H1 (cell line): Measurements from ENCODE around the gene SAP30. TPM values are rescaled to one million over a fixed set of nuclear protein-coding genes. Genes with fewer than 3 reads are reported as not detected.

Experiments used
- CTCF ChIA-PET: fragments of 300-600 bp; sonication (Branson Sonifier 250); formaldehyde crosslinking; loops from one replicate; lab custom pipeline; 2021; ENCODE audit not compliant: partially characterized antibody; lab: Charles Lee
- POLR2A ChIA-PET: fragments of 300-600 bp; sonication (Branson Sonifier 250); formaldehyde crosslinking; loops from one replicate; lab custom pipeline; 2021; ENCODE audit warnings: inconsistent platforms; ENCODE audit not compliant: partially characterized antibody; lab: Charles Lee
- DNase-seq, 2 experiments: peaks; one replicate each; pipeline versions ENCODE4 v3.0.0 to v3.0.0-alpha.2; 2010 to 2022; ENCODE audit warnings: low spot score in 2 of 2, low read depth in 1 of 2, mixed read lengths in 1 of 2
- FAIRE-seq: peaks from 2 replicates; lab custom pipeline; 2011; peaks lifted over from hg19 to GRCh38; lab: Jason Lieb, UNC
- H2AFZ ChIP-seq: 2 replicates; pipeline ENCODE4 v1.8.1; 2012; ENCODE audit warnings: low read length, inconsistent platforms
- H2AK5ac ChIP-seq: 2 replicates; pipeline ENCODE4 v1.6.1; 2013; ENCODE audit warnings: low read depth, low read length
- H2BK120ac ChIP-seq: replicated peaks from 2 replicates; pipeline ENCODE3; 2013; ENCODE audit warnings: low read depth, low read length, inconsistent platforms
- H2BK12ac ChIP-seq: 2 replicates; pipeline ENCODE4 v1.6.1; 2013; ENCODE audit warnings: low read depth, low read length
- H2BK15ac ChIP-seq: 2 replicates; pipeline ENCODE4 v1.6.1; 2013; ENCODE audit warnings: low read length
- H2BK20ac ChIP-seq: 2 replicates; pipeline ENCODE4 v1.6.1; 2013; ENCODE audit warnings: low read length
- H2BK5ac ChIP-seq: 2 replicates; pipeline ENCODE4 v1.6.1; 2013; ENCODE audit warnings: low read depth, low read length
- H3K14ac ChIP-seq: 2 replicates; pipeline ENCODE4 v1.6.1; 2013; ENCODE audit warnings: inconsistent platforms; ENCODE audit not compliant: insufficient read length
- H3K18ac ChIP-seq: 2 replicates; pipeline ENCODE4 v1.6.1; 2013; ENCODE audit warnings: low read length; ENCODE audit errors: extremely low read depth
- H3K23ac ChIP-seq: 2 replicates; pipeline ENCODE4 v1.6.1; 2013; ENCODE audit warnings: inconsistent platforms; ENCODE audit not compliant: insufficient read length
- H3K23me2 ChIP-seq: 2 replicates; pipeline ENCODE4 v1.6.1; 2013; ENCODE audit warnings: low read depth, low read length
- H3K27ac ChIP-seq: 2 replicates; pipeline ENCODE4 v1.6.1; 2011; ENCODE audit warnings: low read depth, low read length, inconsistent platforms
- H3K27me3 ChIP-seq, 4 experiments: replicated peaks in 1 of 4; 1 replicate in 1 of 4; 2 replicates in 3 of 4; pipeline versions ENCODE4 v1.6.1 to v1.8.1; 2011 to 2013; ENCODE audit warnings: low read length in 3 of 4, mild to moderate bottlenecking in 3 of 4, inconsistent platforms in 2 of 4, mixed read lengths in 2 of 4, moderate library complexity in 1 of 4; ENCODE audit not compliant: control insufficient read depth in 3 of 4, insufficient read depth in 3 of 4; ENCODE audit errors: extremely low read depth in 1 of 4
- H3K36me3 ChIP-seq, 4 experiments: 2 replicates each; pipeline versions ENCODE4 v1.6.1 to v1.8.1; 2011 to 2013; ENCODE audit warnings: mild to moderate bottlenecking in 4 of 4, low read length in 3 of 4, moderate library complexity in 2 of 4, control low read depth in 1 of 4, inconsistent platforms in 1 of 4; ENCODE audit not compliant: insufficient read depth in 4 of 4, control insufficient read depth in 2 of 4
- H3K4ac ChIP-seq: replicated peaks from 2 replicates; pipeline ENCODE3; 2013; ENCODE audit warnings: low read length, low read depth, mixed read lengths, inconsistent platforms; ENCODE audit not compliant: insufficient read length
- H3K4me1 ChIP-seq, 4 experiments: replicated peaks in 1 of 4; 1 replicate in 1 of 4; 2 replicates in 3 of 4; pipeline versions ENCODE4 v1.6.1 to v1.8.1; 2011 to 2013; ENCODE audit warnings: low read length in 3 of 4, inconsistent platforms in 2 of 4, mixed read lengths in 1 of 4; ENCODE audit not compliant: insufficient read depth in 4 of 4, control insufficient read depth in 3 of 4
- H3K4me2 ChIP-seq, 2 experiments: 2 replicates each; pipeline versions ENCODE4 v1.6.1 to v1.8.1; 2011 to 2013; ENCODE audit warnings: low read depth in 2 of 2, low read length in 2 of 2, control low read depth in 1 of 2, inconsistent platforms in 1 of 2, mild to moderate bottlenecking in 1 of 2; ENCODE audit not compliant: insufficient read depth in 1 of 2
- H3K4me3 ChIP-seq, 4 experiments: fragments of 200-600, 300-600 bp in 1 of 4; sonication (generic), shearing (Covaris generic), sonication (Bioruptor Twin) in 1 of 4; 2 replicates each; pipeline versions ENCODE4 v1.5.1 to v1.8.1; 2011 to 2016; ENCODE audit warnings: low read length in 4 of 4, low read depth in 3 of 4, control low read depth in 2 of 4, inconsistent platforms in 2 of 4, mild to moderate bottlenecking in 2 of 4, mixed read lengths in 1 of 4, moderate library complexity in 1 of 4; ENCODE audit not compliant: insufficient read depth in 2 of 4; ENCODE audit errors: extremely low read depth in 1 of 4
- H3K56ac ChIP-seq: replicated peaks from 2 replicates; pipeline ENCODE3; 2013; ENCODE audit warnings: low read depth, mild to moderate bottlenecking, mixed read lengths, low read length, inconsistent platforms; ENCODE audit not compliant: insufficient read length
- H3K79me1 ChIP-seq: 2 replicates; pipeline ENCODE4 v1.6.1; 2013; ENCODE audit warnings: low read depth, low read length, control low read depth
- H3K79me2 ChIP-seq, 2 experiments: 2 replicates each; pipeline versions ENCODE4 v1.6.1 to v1.8.1; 2012 to 2013; ENCODE audit warnings: low read length in 2 of 2, mild to moderate bottlenecking in 2 of 2, inconsistent platforms in 1 of 2; ENCODE audit not compliant: insufficient read depth in 2 of 2, control insufficient read depth in 1 of 2
- H3K9ac ChIP-seq, 4 experiments: replicated peaks in 1 of 4; 1 replicate in 1 of 4; 2 replicates in 3 of 4; pipeline versions ENCODE4 v1.6.1 to v1.8.1; 2011 to 2013; ENCODE audit warnings: low read depth in 3 of 4, low read length in 3 of 4, control low read depth in 2 of 4, mild to moderate bottlenecking in 2 of 4, moderate library complexity in 2 of 4, inconsistent platforms in 1 of 4; ENCODE audit errors: extremely low read depth in 1 of 4
- H3K9me3 ChIP-seq, 2 experiments: 2 replicates each; pipeline versions ENCODE4 v1.6.1 to v1.8.1; 2012 to 2013; ENCODE audit warnings: mild to moderate bottlenecking in 2 of 2, moderate library complexity in 2 of 2, control low read depth in 1 of 2, inconsistent platforms in 1 of 2, low read depth in 1 of 2, low read length in 1 of 2, mixed read lengths in 1 of 2; ENCODE audit not compliant: insufficient read depth in 2 of 2
- H4K20me1 ChIP-seq, 2 experiments: replicated peaks in 1 of 2; 2 replicates each; pipeline versions ENCODE3 to v1.8.1; 2011 to 2013; ENCODE audit warnings: inconsistent platforms in 2 of 2, low read length in 2 of 2, mild to moderate bottlenecking in 1 of 2; ENCODE audit not compliant: insufficient read depth in 2 of 2, control insufficient read depth in 1 of 2
- H4K5ac ChIP-seq: 2 replicates; pipeline ENCODE4 v1.6.1; 2013; ENCODE audit warnings: low read length, low read depth, mixed read lengths, inconsistent platforms; ENCODE audit not compliant: insufficient read length
- H4K8ac ChIP-seq: 2 replicates; pipeline ENCODE4 v1.8.0; 2013; ENCODE audit warnings: mild to moderate bottlenecking, moderate library complexity, low read length, inconsistent platforms; ENCODE audit not compliant: insufficient read depth; ENCODE audit errors: extremely low read depth
- H4K91ac ChIP-seq: replicated peaks from 2 replicates; pipeline ENCODE3; 2013; ENCODE audit warnings: low read length, mixed read lengths, inconsistent platforms; ENCODE audit not compliant: insufficient read length
- FOSL1 ChIP-seq: IDR thresholded peaks from 2 replicates; pipeline ENCODE4 v1.6.1; 2011; ENCODE audit warnings: mild to moderate bottlenecking, low read depth, low read length, moderate library complexity; ENCODE audit not compliant: insufficient read depth
- HDAC2 ChIP-seq, 2 experiments: fragments of 300-600 bp in 1 of 2; sonication (generic) in 1 of 2; IDR thresholded peaks; 2 replicates each; pipeline ENCODE4 v1.6.1; 2011 to 2012; ENCODE audit warnings: low read depth in 2 of 2, low read length in 2 of 2, mild to moderate bottlenecking in 2 of 2, moderate library complexity in 2 of 2, borderline replicate concordance in 1 of 2, inconsistent platforms in 1 of 2
- JUN ChIP-seq: IDR thresholded peaks from 2 replicates; pipeline ENCODE4 v1.6.1; 2011; ENCODE audit warnings: low read depth, mild to moderate bottlenecking, improper control_type of control experiment, low read length
- POLR2AphosphoS5 ChIP-seq: IDR thresholded peaks from 2 replicates; pipeline ENCODE4 v1.6.1; 2011; ENCODE audit warnings: low read depth, low read length
- SAP30 ChIP-seq: fragments of 300-600 bp; sonication (generic); IDR thresholded peaks from 2 replicates; pipeline ENCODE4 v1.7.1; 2012; ENCODE audit warnings: low read length, moderate library complexity, mild to moderate bottlenecking, inconsistent platforms; ENCODE audit not compliant: insufficient read depth, insufficient replicate concordance
- WGBS, 2 experiments: shearing (Covaris generic) in 1 of 2; methylation state at CpG; one replicate each; pipeline versions ENCODE4 v1.1.6 to v1.1.7; 2013 to 2015; ENCODE audit warnings: low lambda C conversion rate in 2 of 2, mixed read lengths in 2 of 2, inconsistent platforms in 1 of 2, low coverage in 1 of 2, missing lambda C conversion rate in 1 of 2; ENCODE audit not compliant: insufficient replicate concordance in 2 of 2, insufficient coverage in 1 of 2, insufficient read length in 1 of 2; ENCODE audit errors: extremely low coverage in 1 of 2, missing lambda C conversion rate in 1 of 2; 5-methylcytosine and 5-hydroxymethylcytosine counted together
- long read RNA-seq, 2 experiments: library from RNA in 1 of 2; library from capped mRNA in 1 of 2; stranded (forward); transcript quantifications; one replicate each; pipeline ENCODE4 v2.0.0, GENCODE V29; 2021; ENCODE audit warnings: inconsistent platforms in 1 of 2
- polyA minus RNA-seq, 3 experiments: library from RNA; depleted of rRNA, polyadenylated mRNA; stranded (reverse); fragments of >200 nt; gene quantifications; 1 replicate in 2 of 3; 2 replicates in 1 of 3; pipeline ENCODE4 v1.2.3, GENCODE V29; 2011
- polyA plus RNA-seq, 7 experiments: library from polyadenylated mRNA; depleted of rRNA in 3 of 7; stranded (reverse) in 5 of 7; unstranded in 2 of 7; fragments of >200 nt in 5 of 7; fragments of 200-250 nt in 2 of 7; gene quantifications; 1 replicate in 5 of 7; 2 replicates in 1 of 7; 4 replicates in 1 of 7; pipeline versions ENCODE4 v1.2.1 to v1.2.3, GENCODE V29; 2011 to 2013; ENCODE audit warnings: missing spikeins in 2 of 7, mixed read lengths in 2 of 7
- total RNA-seq: library from RNA; stranded (reverse); fragmentation: NEBNext Ultra II Directional; extraction: Animal tissue kit (Norgen Biotek cat#: 25700); gene quantifications from 2 replicates; pipeline ENCODE4 v1.2.1, GENCODE V29; 2021

Gene SAP30, protein sequence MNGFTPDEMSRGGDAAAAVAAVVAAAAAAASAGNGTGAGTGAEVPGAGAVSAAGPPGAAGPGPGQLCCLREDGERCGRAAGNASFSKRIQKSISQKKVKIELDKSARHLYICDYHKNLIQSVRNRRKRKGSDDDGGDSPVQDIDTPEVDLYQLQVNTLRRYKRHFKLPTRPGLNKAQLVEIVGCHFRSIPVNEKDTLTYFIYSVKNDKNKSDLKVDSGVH
- total RNA-seq (17.9 and 21.1 TPM in 2 replicates), polyA plus RNA-seq (2011; rRNA removed) (4.9 and 7.7 TPM in 2 replicates), polyA minus RNA-seq (2011; rRNA and poly(A)+ RNA removed) (1.7 and 2.0 TPM in 2 replicates)
- 15.4 TPM for polyA plus RNA-seq (2011; cell fraction: cytosol; rRNA removed)
- 5.1 TPM for polyA plus RNA-seq (2011; cell fraction: nucleus; rRNA removed)
- polyA plus RNA-seq (2012, experiment 1 of 2) = 12.5 to 17.5 TPM (median 13.7 TPM) in 4 replicates
- polyA plus RNA-seq (2012, experiment 2 of 2) = 5.7 TPM
- 13.7 TPM for polyA plus RNA-seq (2013, experiment 1 of 2)
- polyA plus RNA-seq (2013, experiment 2 of 2) = 13.5 TPM
- polyA minus RNA-seq (2011; cell fraction: cytosol; rRNA and poly(A)+ RNA removed) = 8.1 TPM
- polyA minus RNA-seq (2011; cell fraction: nucleus; rRNA and poly(A)+ RNA removed) = 11.5 TPM
- long read RNA-seq, experiment 1, transcript SAP30-201 (4 exons, 1,108 nt) = major isoform, 11 of 13 reads
- long read RNA-seq, experiment 1, partial matches to known transcripts = 1 of 13 reads
- long read RNA-seq, experiment 1, other reads (novel, unspliced or antisense) = 1 of 13 reads
- long read RNA-seq, experiment 2, partial matches to known transcripts = 1 of 2 reads
- long read RNA-seq, experiment 2, other reads (novel, unspliced or antisense) = 0 of 2 reads

DNA sequence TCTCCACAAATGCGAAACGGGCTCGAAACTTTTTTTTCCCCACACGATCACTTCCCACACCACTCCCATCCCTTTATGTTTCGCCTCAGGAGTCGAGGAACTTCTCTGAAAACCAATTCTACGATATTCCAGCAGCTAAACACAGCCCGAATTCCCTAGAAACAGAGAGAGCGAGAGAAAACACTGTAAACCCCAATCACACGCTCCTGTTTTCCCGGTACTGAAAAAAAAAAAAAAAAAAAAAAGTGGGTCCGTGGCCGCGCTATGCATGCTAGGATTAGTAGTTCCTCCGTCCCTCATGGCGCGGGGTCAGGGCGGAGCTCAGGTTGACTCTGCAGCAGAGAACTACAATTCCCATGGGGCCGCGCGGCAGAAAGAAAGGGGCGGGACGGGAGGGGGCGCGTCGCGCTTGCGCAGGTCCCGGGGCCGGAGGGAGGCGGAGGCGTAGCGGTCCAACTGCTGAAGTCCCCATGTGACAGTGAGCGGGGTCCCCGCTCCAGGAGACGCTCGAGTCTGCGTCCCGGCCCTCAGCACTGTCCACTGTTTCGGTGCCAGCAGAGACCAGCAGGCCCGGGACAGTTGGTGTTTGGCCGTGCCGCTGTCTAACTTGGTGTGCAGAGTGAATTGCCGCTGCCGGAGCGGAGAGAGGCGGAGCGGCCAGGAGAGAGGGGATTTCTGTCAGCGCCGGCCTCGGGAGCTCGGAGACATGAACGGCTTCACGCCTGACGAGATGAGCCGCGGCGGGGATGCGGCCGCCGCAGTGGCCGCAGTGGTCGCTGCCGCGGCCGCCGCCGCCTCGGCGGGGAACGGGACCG, at the start of gene SAP30:
Gene SAP30 (plus strand): TSS at position 478 of the 815 bp plus-strand sequence. CDS start 229 bp downstream, at position 707.
- Histone ChIP-seq H3K36me3 (peaks cover 0 to 4% (median 0%) of the 10 kb centered on the region in 4 experiments; a peak in 1 of 8 replicates), H3K9me3 (no peaks in the 10 kb centered on the region), H3K23me2 (peaks cover 11% of the 10 kb centered on the region), H3K18ac (peak within 1 kb of the TSS; percentile 89; the same call in 1 of the 2 replicates), H3K23ac (no peak within 1 kb of the TSS), H3K14ac (no peak within 1 kb of the TSS), H3K79me1 (no peaks in the 10 kb centered on the region), H2BK15ac (no peak within 1 kb of the TSS), H3K4ac (no peak within 1 kb of the TSS), H3K56ac (peak within 1 kb of the TSS; percentile 27), H4K20me1 (no peaks in the 10 kb centered on the region), H2BK5ac (no peak within 1 kb of the TSS), H2BK20ac (no peak within 1 kb of the TSS), H4K91ac (peak within 1 kb of the TSS; percentile 20), H4K5ac (peak within 1 kb of the TSS; percentile 15), H3K4me2 (peak within 1 kb of the TSS; percentile 97 to 98), H2BK12ac (peak within 1 kb of the TSS; percentile 77), H3K27me3 (no peaks in the 10 kb centered on the region), H3K4me3 (peak within 1 kb of the TSS; percentile 68 to 90 (median 88)), H2BK120ac (no peak within 1 kb of the TSS), H3K9ac (peak within 1 kb of the TSS; percentile 67 to 76 (median 71)), H3K4me1 (no peaks in the 10 kb centered on the region; a peak in 1 of 7 replicates), H3K79me2 (peaks cover 0 to 11% of the 10 kb centered on the region in 2 experiments; a peak in 2 of 4 replicates), H3K27ac (0 out of 2 replicates have a peak within 1 kb of the TSS, but pooled peaks have one; percentile 30), H2AFZ (peak within 1 kb of the TSS; percentile 99), H4K8ac (peak within 1 kb of the TSS; percentile 87), H2AK5ac (no peak within 1 kb of the TSS)
- POLR2A ChIA-PET = interaction anchor here (1.5 to 6.6 kb wide), 4 partner anchors 13 to 39 kb away, joined by 4 to 123 read pairs (median 4); partner anchors contain the start of gene HMGB2
- CTCF ChIA-PET = interaction anchor here (0.6 to 3.3 kb wide), 8 partner anchors 10 to 382 kb away, joined by 3 to 12 read pairs (median 6); partner anchors contain the start of gene HMGB2
- DNase-seq = peak; percentile 90 to 94
- WGBS, 2 experiments = 2% methylated on average over 38 of the region's 72 CpGs; no CpG with 5 or more reads in 1 of the 2 experiments
- peak; percentile 87 for FAIRE-seq
- TF ChIP-seq JUN = no peak
- peak; percentile 98 for TF ChIP-seq SAP30
- TF ChIP-seq POLR2AphosphoS5 = peak; percentile 61; the same call in 1 of the 2 replicates
- peak in 1 of 2 experiments; percentile 93; a peak in 2 of 4 replicates for TF ChIP-seq HDAC2 (IDR thresholded peaks at IDR 0.05; ENCODE audit: borderline replicate concordance in 1 of 2, low read depth in 2 of 2, low read length in 2 of 2)
- TF ChIP-seq FOSL1 = no peak
